ENCODE results near the gene HCAR2.

DNA sequence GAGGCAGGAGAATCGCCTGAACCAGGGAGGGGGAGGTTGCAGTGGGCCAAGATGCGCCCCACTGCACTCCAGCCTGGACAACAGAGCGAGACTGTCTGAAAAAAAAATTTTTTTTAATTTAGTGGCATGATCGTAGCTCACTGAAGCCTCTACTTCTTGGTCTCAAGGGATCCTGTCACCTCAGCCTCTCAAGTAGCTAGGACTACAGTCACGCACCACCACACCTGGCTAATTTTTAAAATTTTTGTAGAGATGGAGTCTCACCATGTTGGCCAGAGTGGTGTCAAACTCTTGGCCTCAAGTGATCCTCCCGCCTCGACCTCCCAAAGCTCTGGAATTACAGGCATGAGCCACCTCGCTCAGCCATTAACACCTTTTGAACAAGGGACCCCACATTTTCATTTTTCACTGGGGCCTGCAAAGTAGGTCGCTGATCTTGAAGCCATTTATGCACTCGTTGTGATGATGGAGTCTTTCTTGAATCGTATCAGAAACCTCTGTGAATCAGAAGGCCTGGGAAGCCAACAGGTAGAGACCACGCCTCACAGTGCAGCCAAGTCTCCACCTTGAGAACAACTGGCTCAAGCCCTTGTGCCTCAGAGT, 21.6 kb upstream of the HCAR2 start:
- TF ChIP-seq, protein P1, sequence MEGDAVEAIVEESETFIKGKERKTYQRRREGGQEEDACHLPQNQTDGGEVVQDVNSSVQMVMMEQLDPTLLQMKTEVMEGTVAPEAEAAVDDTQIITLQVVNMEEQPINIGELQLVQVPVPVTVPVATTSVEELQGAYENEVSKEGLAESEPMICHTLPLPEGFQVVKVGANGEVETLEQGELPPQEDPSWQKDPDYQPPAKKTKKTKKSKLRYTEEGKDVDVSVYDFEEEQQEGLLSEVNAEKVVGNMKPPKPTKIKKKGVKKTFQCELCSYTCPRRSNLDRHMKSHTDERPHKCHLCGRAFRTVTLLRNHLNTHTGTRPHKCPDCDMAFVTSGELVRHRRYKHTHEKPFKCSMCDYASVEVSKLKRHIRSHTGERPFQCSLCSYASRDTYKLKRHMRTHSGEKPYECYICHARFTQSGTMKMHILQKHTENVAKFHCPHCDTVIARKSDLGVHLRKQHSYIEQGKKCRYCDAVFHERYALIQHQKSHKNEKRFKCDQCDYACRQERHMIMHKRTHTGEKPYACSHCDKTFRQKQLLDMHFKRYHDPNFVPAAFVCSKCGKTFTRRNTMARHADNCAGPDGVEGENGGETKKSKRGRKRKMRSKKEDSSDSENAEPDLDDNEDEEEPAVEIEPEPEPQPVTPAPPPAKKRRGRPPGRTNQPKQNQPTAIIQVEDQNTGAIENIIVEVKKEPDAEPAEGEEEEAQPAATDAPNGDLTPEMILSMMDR (IDR thresholded peaks at IDR 0.05): no peak
- no peak for TF ChIP-seq POLR2A (IDR thresholded peaks at IDR 0.05)

Measured in uterus (tissue), 2 donors.